Caki2 (cell line): ENCODE measurements around the gene FAM168A. TPM values are rescaled to one million over a fixed set of nuclear protein-coding genes. Genes with fewer than 3 reads are reported as not detected.
A peak's percentile ranks its signal among the peaks of the same experiment; 100 is the strongest.

ENCODE experiments used
- DNase-seq: peaks from one replicate; pipeline ENCODE4 v3.0.0-alpha.2; 2015; ENCODE audit warnings: low read depth
- in situ Hi-C: cut with HindIII; loops from 2 replicates; pipeline ENCODE4 v1.10.0; 2016; ENCODE audit warnings: low sequenced_read_pairs, low pct_unique_long_range_greater_than_20kb, mixed read lengths
- total RNA-seq: library from RNA; depleted of rRNA; stranded (reverse); fragments of >200 nt; shearing (Covaris generic); gene quantifications from 2 replicates; pipeline ENCODE4 v1.2.3, GENCODE V29; 2014; ENCODE audit warnings: low replicate concordance

The FAM168A gene
- total RNA-seq, 1 experiment from 2014 or later, result 9.2 TPM

- in situ Hi-C loops, result no loop called here
- DNase-seq, result no peak
Measured at GRCh38 chr11:73379189-73379880, 218.6 kb downstream of the FAM168A start.

GRCh38 chr11:73376803-73377629, 220.9 kb downstream of the FAM168A start:
- peak; percentile 60 for DNase-seq
- in situ Hi-C loops, result no loop called here

- in situ Hi-C loops, result no loop called here
Measured at GRCh38 chr11:73376160-73376802, 221.6 kb downstream of the FAM168A start, which contains the start of gene RELT. RELT (plus strand) TSS chr11:73376399; CDS start chr11:73389137, 12,738 bp downstream.

GRCh38 chr11:73375830-73376159, 222.1 kb downstream of the FAM168A start:
- no peak for DNase-seq
- in situ Hi-C loops, result no loop called here

More at GRCh38 chr11:73376160-73376802, 221.6 kb downstream of the FAM168A start, which contains the start of gene RELT:
- peak; percentile 87 for DNase-seq

- no peak for DNase-seq
- in situ Hi-C loops, result no loop called here
Measured at GRCh38 chr11:73374151-73374550, 223.8 kb downstream of the FAM168A start.

- in situ Hi-C loops, result no loop called here
- DNase-seq, result no peak
Measured at GRCh38 chr11:73372375-73372993, 225.4 kb downstream of the FAM168A start.

GRCh38 chr11:73367482-73368024, 230.4 kb downstream of the FAM168A start:
- DNase-seq, result no peak
- in situ Hi-C loops, result no loop called here

GRCh38 chr11:73366953-73367352, 231.0 kb downstream of the FAM168A start:
- in situ Hi-C loops, result no loop called here
- no peak for DNase-seq

GRCh38 chr11:73366265-73366610, 231.7 kb downstream of the FAM168A start:
- no peak for DNase-seq
- in situ Hi-C loops, result no loop called here

- no peak for DNase-seq
- in situ Hi-C loops, result no loop called here
Measured at GRCh38 chr11:73365352-73366264, 232.3 kb downstream of the FAM168A start.

GRCh38 chr11:73363147-73363546, 234.8 kb downstream of the FAM168A start:
- in situ Hi-C loops, result no loop called here

GRCh38 chr11:73361953-73362776, 235.7 kb downstream of the FAM168A start:
- no peak for DNase-seq
- in situ Hi-C loops, result no loop called here

More at GRCh38 chr11:73363147-73363546, 234.8 kb downstream of the FAM168A start:
- no peak for DNase-seq

GRCh38 chr11:73360743-73361369, 237.1 kb downstream of the FAM168A start:
- DNase-seq, result no peak
- in situ Hi-C loops, result no loop called here

- DNase-seq, result no peak
- in situ Hi-C loops, result no loop called here
Measured at GRCh38 chr11:73359930-73360742, 237.8 kb downstream of the FAM168A start.

- in situ Hi-C loops, result no loop called here
- DNase-seq, result no peak
Measured at GRCh38 chr11:73359341-73359740, 238.6 kb downstream of the FAM168A start.

- in situ Hi-C loops, result no loop called here
Measured at GRCh38 chr11:73358071-73358470, 239.8 kb downstream of the FAM168A start.

More at GRCh38 chr11:73358071-73358470, 239.8 kb downstream of the FAM168A start:
- DNase-seq, result no peak
